Tibial artery (tissue), 4 donors: ENCODE measurements around the gene NR2F2.
A peak's percentile ranks its signal among the peaks of the same experiment; 100 is the strongest.

ENCODE experiments used
- DNase-seq, 2 donors: peaks; one replicate each; pipeline ENCODE4 v3.0.0-alpha.2; 2019
- H3K27ac ChIP-seq, 2 donors: fragments of 200-600 bp; sonication (generic) in 1 of 2; 1 replicate in 1 of 2; 2 replicates in 1 of 2; pipeline ENCODE4 v1.5.1; 2018 to 2019; ENCODE audit warnings: mild to moderate bottlenecking in 1 of 2
- H3K27me3 ChIP-seq, 2 donors: fragments of 200-600 bp; sonication (generic) in 1 of 2; one replicate each; pipeline versions ENCODE4 v1.5.1 to v1.6.0; 2016 to 2019
- H3K36me3 ChIP-seq, 3 donors: fragments of 200-600 bp; sonication (generic) in 2 of 3; one replicate each; pipeline ENCODE4 v1.5.1; 2016 to 2019; ENCODE audit warnings: mild to moderate bottlenecking in 2 of 3
- H3K4me1 ChIP-seq, 4 donors: fragments of 200-600 bp; sonication (generic) in 2 of 4; 1 replicate in 3 of 4; 2 replicates in 1 of 4; pipeline ENCODE4 v1.5.1; 2016 to 2019
- H3K4me3 ChIP-seq, 2 donors: fragments of 200-600 bp; sonication (generic) in 1 of 2; 1 replicate in 1 of 2; 2 replicates in 1 of 2; pipeline ENCODE4 v1.5.1; 2018 to 2019; ENCODE audit warnings: mild to moderate bottlenecking in 2 of 2
- H3K9me3 ChIP-seq, 3 donors: fragments of 200-600 bp; sonication (generic) in 1 of 3; one replicate each; pipeline ENCODE4 v1.5.1; 2016 to 2019
- intact Hi-C: fragments of 100-400 bp; cut with DNase I; formaldehyde crosslinking; loops from one replicate; pipeline ENCODE4 v1.15.0; 2023; ENCODE audit warnings: low total_unique reads
- TF ChIP-seq, protein P1 (sequence below), 2 experiments: fragments of 200-600 bp in 1 of 2; fragments of 450-650 bp in 1 of 2; IDR thresholded peaks; one replicate each; pipeline ENCODE4 v1.5.1; 2017 to 2019; ENCODE audit warnings: antibody characterized with exemption in 2 of 2, mild to moderate bottlenecking in 1 of 2, moderate library complexity in 1 of 2

NR2F2 gene

DNA sequence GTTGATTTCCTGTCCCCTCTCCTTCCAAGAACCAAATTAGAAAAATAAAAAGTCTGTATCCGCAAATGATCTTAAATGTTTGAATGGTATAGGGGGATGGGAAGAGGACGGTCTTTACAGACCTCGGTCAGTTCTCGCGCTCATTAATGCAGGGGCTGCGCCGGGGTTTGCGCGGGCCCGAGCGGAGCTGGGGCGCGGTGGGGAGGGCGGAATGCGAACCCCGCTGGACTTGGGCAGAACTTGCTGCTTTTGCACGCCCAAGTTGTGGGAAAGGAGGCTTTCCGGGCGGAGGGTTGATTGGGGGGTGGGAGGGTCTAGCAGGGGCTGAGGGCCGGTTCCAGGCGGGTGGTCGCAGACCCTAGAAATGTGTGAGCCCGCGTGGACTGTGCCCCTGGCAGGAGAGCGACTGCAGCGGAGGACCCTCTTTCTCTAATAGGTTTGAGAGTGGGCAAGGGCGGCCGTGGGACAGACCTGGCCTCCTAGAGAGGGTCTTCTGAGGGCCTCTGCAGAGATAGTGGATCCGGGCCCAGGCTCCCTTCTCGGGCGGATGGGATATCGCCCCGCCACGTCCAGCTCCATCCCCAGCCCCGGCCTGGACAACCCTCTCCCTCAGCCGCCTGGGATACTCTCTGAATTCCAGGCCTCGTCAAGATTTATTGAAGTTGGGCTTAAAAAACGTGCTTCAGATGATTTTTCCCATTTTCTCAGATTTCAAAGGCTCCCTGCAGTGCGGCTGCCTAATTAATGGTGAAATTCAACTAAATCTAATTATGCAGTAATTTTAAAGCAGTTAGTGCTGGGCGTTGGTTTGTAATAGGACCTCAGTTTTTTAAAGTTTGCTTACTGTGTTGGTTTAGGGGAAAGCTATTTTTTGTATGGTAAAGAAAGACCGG lies 11.3 kb downstream of the NR2F2 start:
- H3K27ac ChIP-seq: peak overlapping the region; percentile 97 to 99
- H3K9me3 ChIP-seq: no peaks in the 10 kb centered on the region
- no peaks in the 10 kb centered on the region for H3K27me3 ChIP-seq
- peaks cover 0 to 36% (median 15%) of the 10 kb centered on the region in 4 donors for H3K4me1 ChIP-seq
- TF ChIP-seq, protein P1, sequence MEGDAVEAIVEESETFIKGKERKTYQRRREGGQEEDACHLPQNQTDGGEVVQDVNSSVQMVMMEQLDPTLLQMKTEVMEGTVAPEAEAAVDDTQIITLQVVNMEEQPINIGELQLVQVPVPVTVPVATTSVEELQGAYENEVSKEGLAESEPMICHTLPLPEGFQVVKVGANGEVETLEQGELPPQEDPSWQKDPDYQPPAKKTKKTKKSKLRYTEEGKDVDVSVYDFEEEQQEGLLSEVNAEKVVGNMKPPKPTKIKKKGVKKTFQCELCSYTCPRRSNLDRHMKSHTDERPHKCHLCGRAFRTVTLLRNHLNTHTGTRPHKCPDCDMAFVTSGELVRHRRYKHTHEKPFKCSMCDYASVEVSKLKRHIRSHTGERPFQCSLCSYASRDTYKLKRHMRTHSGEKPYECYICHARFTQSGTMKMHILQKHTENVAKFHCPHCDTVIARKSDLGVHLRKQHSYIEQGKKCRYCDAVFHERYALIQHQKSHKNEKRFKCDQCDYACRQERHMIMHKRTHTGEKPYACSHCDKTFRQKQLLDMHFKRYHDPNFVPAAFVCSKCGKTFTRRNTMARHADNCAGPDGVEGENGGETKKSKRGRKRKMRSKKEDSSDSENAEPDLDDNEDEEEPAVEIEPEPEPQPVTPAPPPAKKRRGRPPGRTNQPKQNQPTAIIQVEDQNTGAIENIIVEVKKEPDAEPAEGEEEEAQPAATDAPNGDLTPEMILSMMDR (IDR thresholded peaks at IDR 0.05): no peak
- peaks cover 5 to 22% (median 14%) of the 10 kb centered on the region in 3 donors for H3K36me3 ChIP-seq
- intact Hi-C loops: loop anchor here (10.0 kb wide), 1 partner anchor 1317 kb away; no protein-coding TSS in a partner anchor
- peak overlapping the region; percentile 92 to 97 for H3K4me3 ChIP-seq
- peak; percentile 23 to 66 for DNase-seq

DNA sequence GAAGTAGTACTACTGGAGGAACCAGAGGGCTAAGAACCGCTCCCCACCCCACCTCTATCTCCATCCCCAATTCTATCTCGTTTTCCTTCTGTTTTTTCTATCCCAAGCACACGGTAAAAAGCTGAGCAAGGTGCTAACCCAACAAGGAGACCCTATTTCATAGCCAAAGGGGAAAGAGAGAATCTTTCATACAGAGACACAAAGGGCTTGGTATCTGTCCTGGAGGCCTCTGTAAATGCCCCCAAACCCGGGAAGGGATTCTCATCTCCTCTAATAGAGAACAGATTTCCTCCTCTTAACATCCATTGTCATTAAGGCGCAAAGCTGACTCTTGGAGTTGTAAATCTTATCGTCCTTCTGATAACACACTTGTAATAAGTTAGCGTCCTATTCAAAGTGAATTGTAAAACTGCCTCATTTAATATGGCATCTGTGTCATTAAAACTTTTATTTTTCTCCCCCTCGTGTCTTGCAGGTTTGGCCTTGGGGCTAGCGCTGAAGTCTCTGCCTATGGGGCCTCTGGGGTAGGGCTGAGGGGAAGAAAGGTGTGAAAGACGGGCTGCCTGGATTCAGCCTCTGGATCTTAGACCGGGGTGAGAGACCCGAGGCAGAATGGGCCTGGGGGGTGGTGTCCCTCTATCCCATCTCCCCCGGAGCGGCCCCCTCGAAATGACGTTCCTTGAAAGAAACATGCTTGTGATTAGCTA lies 12.1 kb downstream of the NR2F2 start:
- DNase-seq: peak in 1 of 2 donors; percentile 68
- Histone ChIP-seq H3K27me3 (no peaks in the 10 kb centered on the region), H3K36me3 (peaks cover 0 to 14% (median 14%) of the 10 kb centered on the region in 3 donors), H3K4me1 (peaks cover 0 to 37% (median 17%) of the 10 kb centered on the region in 4 donors), H3K4me3 (peak overlapping the region; percentile 92 to 97), H3K27ac (peak overlapping the region; percentile 97 to 99), H3K9me3 (no peaks in the 10 kb centered on the region)
- TF ChIP-seq, protein P1 (IDR thresholded peaks at IDR 0.05): no peak
- intact Hi-C loops: loop anchor here (10.0 kb wide), 1 partner anchor 1318 kb away; no protein-coding TSS in a partner anchor

DNA sequence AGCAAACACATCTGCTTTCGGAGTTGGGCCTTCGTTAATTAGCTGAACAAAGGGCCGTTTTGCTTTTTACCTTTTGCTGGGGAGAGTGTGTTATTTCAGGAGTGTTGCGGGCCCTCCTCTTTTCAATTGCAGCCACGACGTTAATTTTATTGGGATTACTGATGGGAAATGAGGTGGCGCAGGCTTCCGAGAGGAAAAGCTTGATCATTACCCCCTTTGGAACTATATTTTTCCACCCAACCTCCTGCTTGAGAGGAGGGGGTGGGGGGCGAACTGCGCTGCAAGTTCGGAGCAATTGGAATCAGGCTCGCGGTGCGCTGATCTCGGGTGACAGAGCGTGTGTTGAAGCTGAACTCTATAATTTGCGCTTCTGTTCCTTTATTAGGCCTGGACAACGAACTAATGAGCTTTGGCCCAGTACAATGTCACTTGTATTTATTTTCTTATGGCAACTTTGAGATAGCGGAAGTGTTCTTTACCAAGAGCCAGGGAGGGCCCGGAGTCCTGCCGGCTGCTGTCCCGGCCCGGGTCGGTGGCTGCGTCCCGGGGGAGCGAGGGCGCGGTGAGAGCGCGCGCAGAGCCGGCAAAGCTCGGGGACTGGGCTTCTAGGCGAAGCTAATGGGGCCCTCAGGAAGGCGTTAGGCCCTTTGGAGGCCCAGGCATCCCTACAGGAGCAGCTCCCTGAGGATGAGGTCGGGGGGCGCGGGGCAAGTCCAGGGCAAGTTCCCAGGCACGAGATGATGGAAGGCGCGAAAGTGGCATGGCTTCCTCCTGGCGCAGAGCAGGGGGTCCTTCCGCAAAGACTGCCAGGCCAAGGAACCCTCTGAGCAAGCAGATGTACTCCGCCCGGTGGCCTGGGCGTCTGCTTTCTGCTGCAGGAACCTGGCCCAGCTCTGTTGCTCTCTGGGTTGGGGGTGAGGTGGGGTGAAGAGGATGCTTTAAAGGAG lies 12.9 kb downstream of the NR2F2 start:
- Histone ChIP-seq H3K9me3 (no peaks in the 10 kb centered on the region), H3K27me3 (no peaks in the 10 kb centered on the region), H3K4me3 (peak overlapping the region; percentile 92 to 97), H3K36me3 (peaks cover 0 to 14% (median 6%) of the 10 kb centered on the region in 3 donors), H3K4me1 (peaks cover 0 to 46% (median 18%) of the 10 kb centered on the region in 4 donors), H3K27ac (peak overlapping the region; percentile 97 to 99)
- intact Hi-C loops: loop anchor here (10.0 kb wide), 1 partner anchor 1319 kb away; no protein-coding TSS in a partner anchor
- TF ChIP-seq, protein P1 (IDR thresholded peaks at IDR 0.05): no peak
- peak in 1 of 2 donors; percentile 69 for DNase-seq

DNA sequence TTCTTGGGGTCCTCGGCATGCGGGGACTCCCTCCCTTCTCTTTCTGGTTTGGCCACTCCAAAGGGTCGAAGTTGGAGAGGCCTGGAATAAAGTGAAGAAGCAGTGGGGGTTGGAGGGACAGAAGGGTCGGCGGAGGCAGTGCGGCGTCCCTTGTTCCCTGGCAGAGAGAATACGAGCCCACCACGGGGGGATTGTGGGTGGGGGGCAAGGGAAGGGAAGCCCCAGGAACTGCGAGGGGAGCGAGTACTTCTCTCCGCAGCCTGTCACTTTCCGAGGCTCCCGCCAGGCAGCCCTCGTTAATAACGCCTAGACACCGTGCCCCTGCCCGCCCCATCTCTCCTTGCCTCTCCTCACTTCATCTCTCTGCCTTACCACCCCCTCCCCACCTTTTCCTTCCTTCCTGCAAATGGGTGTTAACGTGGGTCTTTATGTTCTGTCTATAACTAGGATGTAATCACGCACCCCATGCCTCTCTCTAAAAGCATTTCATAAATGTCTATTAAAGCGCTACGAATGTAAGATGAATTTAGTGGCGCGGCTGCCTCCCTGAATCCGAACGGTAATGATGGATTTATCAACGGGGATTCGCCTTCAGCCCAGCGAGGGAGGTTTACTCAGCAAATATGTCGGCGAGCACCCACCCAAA lies 13.7 kb downstream of the NR2F2 start:
- DNase-seq: peak in 1 of 2 donors; percentile 63
- H3K4me1 ChIP-seq: peaks cover 0 to 54% (median 21%) of the 10 kb centered on the region in 4 donors
- peak overlapping the region; percentile 97 to 99 for H3K27ac ChIP-seq
- peak overlapping the region; percentile 92 to 97 for H3K4me3 ChIP-seq
- H3K36me3 ChIP-seq: peaks cover 0 to 14% (median 0%) of the 10 kb centered on the region in 3 donors
- intact Hi-C loops: loop anchor here (10.0 kb wide), 1 partner anchor 1319 kb away; no protein-coding TSS in a partner anchor
- TF ChIP-seq, protein P1 (IDR thresholded peaks at IDR 0.05): no peak
- no peaks in the 10 kb centered on the region for H3K9me3 ChIP-seq
- H3K27me3 ChIP-seq: no peaks in the 10 kb centered on the region
